Stimulated activated CD8-positive, alpha-beta memory T cell treated with anti-CD3 and anti-CD28 coated beads, Interleukin-12 subunit alpha, Interleukin-12 subunit beta, amount 100 ng/mL, for 24 hours (primary cell): Measurements from ENCODE around the gene NCOA4.
"Not testable (repeated sequence)": the region's sequence is repeated elsewhere in the genome, so short reads cannot be mapped to it uniquely, and the experiment has no call there.

ENCODE experiments used
- DNase-seq: peaks from one replicate; pipeline ENCODE4 v3.0.0-alpha.2; 2020; ENCODE audit errors: extremely low read depth

NCOA4 gene

GRCh38 chr10:46030091-46030937 is at the start of gene NCOA4:
NCOA4 (minus strand) TSS chr10:46030623; CDS start chr10:46016680, 13,943 bp downstream.
- DNase-seq, result peak; percentile 90

GRCh38 chr10:46079831-46080585 is 49.6 kb upstream of the NCOA4 start:
- DNase-seq, result no peak

GRCh38 chr10:46077731-46078413 is 47.4 kb upstream of the NCOA4 start:
- DNase-seq, result no peak

GRCh38 chr10:46077141-46077554 is 46.7 kb upstream of the NCOA4 start:
- no peak for DNase-seq

GRCh38 chr10:46075869-46076268 is 45.4 kb upstream of the NCOA4 start:
- DNase-seq, result no peak

- no peak for DNase-seq
Observed at GRCh38 chr10:46074196-46074946, 43.9 kb upstream of the NCOA4 start.

- DNase-seq, result no peak
Observed at GRCh38 chr10:46073564-46073963, 43.1 kb upstream of the NCOA4 start.

- no peak for DNase-seq
Observed at GRCh38 chr10:46070749-46071148, 40.3 kb upstream of the NCOA4 start.

- DNase-seq, result no peak
Observed at GRCh38 chr10:46069771-46070463, 39.5 kb upstream of the NCOA4 start.

GRCh38 chr10:46068905-46069304 is 38.5 kb upstream of the NCOA4 start:
- no peak for DNase-seq

- no peak for DNase-seq
Observed at GRCh38 chr10:46068117-46068516, 37.7 kb upstream of the NCOA4 start.

- DNase-seq, result no peak
Observed at GRCh38 chr10:46064269-46064817, 33.9 kb upstream of the NCOA4 start.

GRCh38 chr10:46062723-46063428 is 32.5 kb upstream of the NCOA4 start:
- DNase-seq, result no peak

GRCh38 chr10:46060706-46061105 is 30.3 kb upstream of the NCOA4 start:
- no peak for DNase-seq

GRCh38 chr10:46057927-46058326 is 27.5 kb upstream of the NCOA4 start:
- DNase-seq, result not testable (repeated sequence)

GRCh38 chr10:46057038-46057437 is 26.6 kb upstream of the NCOA4 start:
- no peak for DNase-seq

GRCh38 chr10:46055771-46056170 is 25.3 kb upstream of the NCOA4 start:
- DNase-seq, result no peak

- no peak for DNase-seq
Observed at GRCh38 chr10:46053534-46054434, 23.4 kb upstream of the NCOA4 start.

GRCh38 chr10:46052791-46053375 is 22.5 kb upstream of the NCOA4 start:
- DNase-seq, result no peak
